Large intestine (tissue), 3 donors: ENCODE data around the gene BRF1. TPM values are rescaled to one million over a fixed set of nuclear protein-coding genes. Genes with fewer than 3 reads are reported as not detected.

Experiments
- DNase-seq, 2 donors: peaks; one replicate each; pipeline versions ENCODE4 v3.0.0 to v3.0.0-alpha.2; 2013
- H3K27ac ChIP-seq: one replicate; pipeline ENCODE4 v1.5.1; 2013; ENCODE audit warnings: low read length
- H3K27me3 ChIP-seq: 2 replicates; pipeline ENCODE4 v1.6.1; 2013; ENCODE audit warnings: low read length; ENCODE audit not compliant: control insufficient read depth, insufficient read depth
- H3K36me3 ChIP-seq: 2 replicates; pipeline ENCODE4 v1.6.1; 2013; ENCODE audit warnings: low read length; ENCODE audit not compliant: control insufficient read depth, insufficient read depth
- H3K4me1 ChIP-seq: one replicate; pipeline ENCODE4 v1.6.1; 2013; ENCODE audit warnings: low read length; ENCODE audit not compliant: control insufficient read depth, insufficient read depth
- H3K4me3 ChIP-seq: one replicate; pipeline ENCODE4 v1.5.1; 2013; ENCODE audit warnings: low read length
- H3K9me3 ChIP-seq: one replicate; pipeline ENCODE4 v1.6.1; 2013; ENCODE audit warnings: mild to moderate bottlenecking, low read depth, low read length, moderate library complexity; ENCODE audit not compliant: control insufficient read depth
- WGBS: methylation state at CpG from one replicate; pipeline ENCODE4 v1.1.5; 2013; ENCODE audit warnings: low lambda C conversion rate; ENCODE audit not compliant: insufficient coverage; 5-methylcytosine and 5-hydroxymethylcytosine counted together
- polyA plus RNA-seq: library from polyadenylated mRNA; unstranded; fragments of 120-200 nt; gene quantifications from one replicate; pipeline ENCODE4 v1.2.1, GENCODE V29; 2013

BRF1 gene
- polyA plus RNA-seq, 1 donor, result 21.6 TPM

DNA sequence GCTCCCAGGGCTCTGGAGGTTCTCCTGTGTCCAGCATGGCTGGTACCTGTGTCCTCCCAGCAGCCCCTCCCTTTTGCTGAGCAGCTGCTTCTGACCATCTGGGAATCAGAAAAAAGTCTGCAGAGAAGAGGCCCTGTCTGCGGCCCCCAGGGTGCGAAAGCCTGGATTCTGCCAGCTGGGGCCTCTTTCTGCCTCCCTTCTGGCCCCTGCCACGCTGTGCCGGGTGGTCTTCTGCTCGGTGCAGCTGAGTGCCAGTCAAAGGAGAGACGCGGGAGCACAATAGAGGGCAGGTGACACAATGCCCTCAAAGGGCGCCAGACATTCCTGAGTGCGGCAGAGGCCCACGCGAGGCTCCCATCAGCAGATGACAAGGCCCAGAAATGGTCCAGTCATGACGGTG is 39.8 kb downstream of the BRF1 start:
- H3K36me3 ChIP-seq, result peaks cover 16% of the 10 kb centered on the region
- no peak overlapping the region for H3K4me3 ChIP-seq
- H3K9me3 ChIP-seq, result no peaks in the 10 kb centered on the region
- no peaks in the 10 kb centered on the region for H3K27me3 ChIP-seq
- DNase-seq, result no peak
- H3K27ac ChIP-seq, result no peak overlapping the region
- peaks cover 9% of the 10 kb centered on the region for H3K4me1 ChIP-seq
- WGBS, result no CpG with 5 or more reads among the region's 12 CpGs

DNA sequence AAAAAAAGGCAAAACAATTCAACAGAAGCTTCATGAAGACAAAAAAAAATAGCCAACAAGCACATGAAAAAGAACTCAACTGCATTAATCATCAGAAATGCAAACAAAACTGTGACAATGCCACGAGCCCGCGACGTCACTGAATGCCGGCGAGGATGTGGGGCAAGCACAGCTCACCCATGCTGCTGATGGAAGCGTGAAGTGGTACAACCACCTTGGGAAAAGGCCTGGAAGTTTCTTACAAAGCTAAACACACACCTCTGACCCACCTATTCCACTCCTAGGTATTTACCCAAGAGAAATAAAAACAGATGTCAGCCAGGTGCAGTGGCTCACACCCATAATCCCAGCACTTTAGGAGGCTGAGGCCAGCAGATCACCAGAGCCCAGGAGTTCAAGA is 42.0 kb downstream of the BRF1 start:
- no peak overlapping the region for H3K4me3 ChIP-seq
- no peaks in the 10 kb centered on the region for H3K27me3 ChIP-seq
- H3K27ac ChIP-seq, result no peak overlapping the region
- H3K4me1 ChIP-seq, result peaks cover 9% of the 10 kb centered on the region
- H3K36me3 ChIP-seq, result peaks cover 20% of the 10 kb centered on the region
- no peaks in the 10 kb centered on the region for H3K9me3 ChIP-seq
- DNase-seq, result peak in 1 of 2 donors; percentile 24
- no CpG with 5 or more reads among the region's 7 CpGs for WGBS

DNA sequence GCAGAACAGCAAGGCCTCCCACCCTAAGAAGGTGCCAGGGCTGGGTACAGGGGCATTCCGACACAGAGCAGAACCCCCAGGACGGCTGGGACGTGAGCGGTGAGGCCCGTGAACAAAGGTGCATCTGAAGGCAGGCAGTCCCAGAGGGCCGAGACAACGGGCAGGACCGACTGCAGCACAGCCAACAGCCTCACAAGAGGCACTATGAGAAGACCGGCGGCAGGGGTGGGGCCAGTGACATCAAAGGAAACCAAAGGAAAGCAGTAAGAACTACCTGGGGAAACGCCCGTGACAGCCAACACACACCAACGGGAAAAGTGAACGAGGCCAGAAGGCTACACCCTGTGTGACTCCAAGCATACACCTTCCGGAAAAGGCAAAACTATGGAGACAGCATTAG is 43.3 kb downstream of the BRF1 start:
- no peaks in the 10 kb centered on the region for H3K27me3 ChIP-seq
- H3K9me3 ChIP-seq, result no peaks in the 10 kb centered on the region
- H3K4me3 ChIP-seq, result no peak overlapping the region
- H3K36me3 ChIP-seq, result peaks cover 30% of the 10 kb centered on the region
- H3K27ac ChIP-seq, result peak overlapping the region; percentile 19
- peak; percentile 59 to 76 for DNase-seq
- WGBS, result no CpG with 5 or more reads among the region's 15 CpGs
- peaks cover 9% of the 10 kb centered on the region for H3K4me1 ChIP-seq

DNA sequence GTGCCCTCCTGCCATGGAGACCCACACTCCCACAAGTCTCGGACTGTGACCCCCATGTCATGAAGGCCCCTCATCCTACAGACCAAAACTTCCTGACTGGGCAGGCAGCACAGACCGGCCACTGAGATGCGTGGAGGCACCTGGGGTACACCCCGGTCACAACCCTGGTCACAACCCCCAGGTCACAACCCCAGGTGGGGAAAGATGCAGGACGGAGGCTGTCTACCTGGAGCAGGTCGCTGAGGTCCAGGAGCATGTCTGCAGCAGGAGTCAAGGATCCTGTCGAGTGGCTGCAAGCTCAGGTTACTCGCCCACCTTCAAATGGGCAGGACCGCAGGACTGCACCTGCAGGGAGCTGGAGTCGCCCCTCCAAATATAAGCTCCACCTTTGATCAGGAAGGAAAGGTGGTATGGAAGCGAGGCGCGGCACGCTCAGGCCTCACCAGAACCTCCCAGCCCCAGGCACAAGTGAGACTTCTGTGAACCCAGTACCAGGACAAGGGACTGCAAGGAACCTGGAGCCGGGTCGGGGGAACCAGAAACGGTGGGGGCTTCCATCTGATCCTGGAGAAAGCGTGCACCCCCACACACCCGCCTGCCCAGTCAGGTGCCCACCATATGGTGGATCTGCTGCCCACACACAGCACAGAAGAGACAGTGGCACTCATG is 44.4 kb downstream of the BRF1 start:
- H3K4me3 ChIP-seq, result no peak overlapping the region
- H3K9me3 ChIP-seq, result no peaks in the 10 kb centered on the region
- H3K4me1 ChIP-seq, result peaks cover 9% of the 10 kb centered on the region
- no peak for DNase-seq
- H3K36me3 ChIP-seq, result peaks cover 34% of the 10 kb centered on the region
- H3K27ac ChIP-seq, result no peak overlapping the region
- no peaks in the 10 kb centered on the region for H3K27me3 ChIP-seq
- WGBS, result no CpG with 5 or more reads among the region's 19 CpGs

DNA sequence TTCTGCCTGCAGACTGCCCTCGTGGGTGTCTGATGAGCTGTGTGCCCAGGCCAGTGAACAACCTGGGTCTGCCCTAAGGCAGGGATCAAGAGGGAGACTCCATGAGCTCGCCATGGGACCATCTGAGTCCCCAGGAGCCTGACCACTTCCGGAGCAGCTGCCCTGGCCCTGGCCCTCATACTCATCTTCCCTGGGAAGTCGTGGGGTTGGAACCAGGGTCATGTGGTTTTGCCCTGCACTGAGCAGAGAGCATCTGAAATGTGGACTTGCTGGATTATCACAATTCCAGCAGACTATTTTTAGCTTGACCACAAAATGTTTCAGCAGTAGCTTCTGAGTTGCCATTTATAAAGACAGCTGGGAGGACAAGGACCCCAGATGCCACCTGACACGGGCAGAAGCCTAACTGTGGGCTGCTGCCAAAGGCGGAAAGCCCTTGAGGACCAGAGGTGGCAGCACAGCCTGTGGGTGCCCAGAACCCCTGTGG is 45.7 kb downstream of the BRF1 start:
- no peak overlapping the region for H3K4me3 ChIP-seq
- no peaks in the 10 kb centered on the region for H3K27me3 ChIP-seq
- WGBS, result no CpG with 5 or more reads among the region's 6 CpGs
- peaks cover 47% of the 10 kb centered on the region for H3K36me3 ChIP-seq
- peaks cover 9% of the 10 kb centered on the region for H3K4me1 ChIP-seq
- H3K27ac ChIP-seq, result no peak overlapping the region
- H3K9me3 ChIP-seq, result no peaks in the 10 kb centered on the region
- DNase-seq, result no peak

DNA sequence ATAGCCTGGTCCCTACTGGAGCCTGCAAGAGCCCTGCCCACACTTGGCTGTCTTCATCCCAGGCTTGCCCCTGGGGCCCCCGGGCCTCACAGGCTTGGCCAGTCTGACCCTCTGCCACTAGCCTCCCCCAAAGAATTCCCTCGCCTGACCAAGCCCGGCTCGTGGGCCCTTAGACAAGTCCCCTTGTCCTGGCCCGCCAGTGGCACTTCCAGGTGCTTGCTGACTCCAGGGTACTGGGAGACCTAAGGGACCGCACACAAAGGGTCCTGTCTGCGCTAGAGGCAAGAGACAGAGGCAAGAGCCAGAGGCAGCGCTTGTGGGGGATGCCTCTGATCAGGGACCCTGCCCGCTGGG is 47.5 kb downstream of the BRF1 start:
- no peak overlapping the region for H3K27ac ChIP-seq
- peaks cover 51% of the 10 kb centered on the region for H3K36me3 ChIP-seq
- WGBS, result no CpG with 5 or more reads among the region's 9 CpGs
- H3K4me1 ChIP-seq, result peaks cover 9% of the 10 kb centered on the region
- no peaks in the 10 kb centered on the region for H3K9me3 ChIP-seq
- H3K27me3 ChIP-seq, result no peaks in the 10 kb centered on the region
- H3K4me3 ChIP-seq, result no peak overlapping the region
- DNase-seq, result no peak

DNA sequence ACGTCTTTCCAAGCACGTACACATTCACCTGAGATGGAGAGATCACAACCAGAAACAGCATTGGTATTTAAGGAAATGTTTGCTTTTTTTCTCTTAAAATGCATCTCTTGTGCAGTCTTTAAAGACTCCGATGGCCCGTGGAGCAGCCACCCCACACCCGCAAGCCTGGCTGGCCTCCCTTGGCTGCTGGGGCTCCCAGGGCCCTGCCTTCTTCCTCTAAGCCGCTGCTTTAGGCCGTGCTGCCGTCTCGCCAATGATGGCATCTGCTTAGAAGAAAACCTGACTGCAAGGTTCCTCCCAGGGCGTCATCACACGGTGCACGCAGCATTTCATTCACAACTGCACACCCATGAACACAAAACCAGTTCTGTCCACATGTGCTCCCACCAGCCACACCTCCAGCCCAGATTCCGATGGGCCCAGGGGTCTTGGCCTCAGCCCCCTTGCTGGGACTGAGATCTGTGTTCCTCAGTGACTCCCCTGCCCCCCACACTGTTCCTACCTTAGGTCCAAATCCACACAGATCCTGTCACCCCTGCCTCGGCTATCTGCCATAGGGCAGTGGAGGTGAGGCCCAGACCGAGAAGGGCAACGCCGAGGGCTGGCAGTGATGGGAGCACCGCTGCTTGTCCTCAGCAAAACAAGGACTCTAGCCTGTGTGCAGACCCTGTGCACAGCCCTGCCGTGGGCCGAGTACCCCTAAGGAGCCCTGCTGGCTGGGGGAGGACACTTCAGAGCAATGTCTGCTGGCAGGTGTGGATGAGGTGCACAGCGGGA is 48.1 kb downstream of the BRF1 start:
- H3K9me3 ChIP-seq, result no peaks in the 10 kb centered on the region
- no peak for DNase-seq
- H3K27me3 ChIP-seq, result no peaks in the 10 kb centered on the region
- no CpG with 5 or more reads among the region's 21 CpGs for WGBS
- H3K4me3 ChIP-seq, result no peak overlapping the region
- H3K36me3 ChIP-seq, result peaks cover 51% of the 10 kb centered on the region
- no peak overlapping the region for H3K27ac ChIP-seq
- peaks cover 12% of the 10 kb centered on the region for H3K4me1 ChIP-seq

DNA sequence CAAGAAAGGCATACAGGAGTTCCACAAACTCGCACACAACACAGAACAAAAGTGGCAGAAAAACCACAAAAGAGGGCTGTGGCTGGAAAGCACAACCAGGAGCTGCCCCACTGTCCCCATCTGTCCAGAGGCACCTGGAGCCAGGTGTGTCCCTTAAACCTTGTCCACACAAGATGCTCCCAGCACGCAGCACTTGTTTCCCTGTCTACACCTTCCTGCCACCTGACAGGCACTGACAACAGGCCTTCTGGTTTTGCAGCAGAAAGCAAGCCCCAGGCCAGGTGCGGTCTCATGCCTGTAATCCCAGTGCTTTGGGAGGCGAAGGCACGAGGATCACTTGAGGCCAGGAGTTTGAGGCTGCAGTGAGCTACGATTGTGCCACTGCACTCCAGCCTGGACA is 48.9 kb downstream of the BRF1 start:
- 100% methylated on average over 1 of the region's 6 CpGs for WGBS

DNA sequence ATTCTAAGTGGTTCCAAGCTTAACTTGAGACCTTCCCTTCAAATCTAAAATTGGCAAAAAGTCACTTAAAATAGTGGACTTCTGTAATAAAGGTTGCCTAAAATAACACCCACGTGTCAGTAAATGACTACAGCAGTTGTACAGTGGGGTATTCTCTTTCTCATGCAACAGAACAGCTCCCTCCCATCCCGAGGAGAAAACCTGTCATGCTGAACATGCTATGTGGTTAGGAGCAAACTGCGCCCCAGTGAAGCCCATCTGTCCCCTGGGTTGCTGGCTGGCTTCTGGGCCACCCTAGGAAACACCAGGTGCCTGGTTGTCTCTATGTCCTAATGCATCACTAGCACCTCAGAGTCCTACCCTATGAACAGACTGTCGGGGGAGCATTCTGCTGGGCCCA is 49.8 kb downstream of the BRF1 start:
- Histone ChIP-seq H3K4me1 (peaks cover 8% of the 10 kb centered on the region), H3K9me3 (no peaks in the 10 kb centered on the region), H3K36me3 (peaks cover 49% of the 10 kb centered on the region), H3K27me3 (no peaks in the 10 kb centered on the region), H3K4me3 (no peak overlapping the region), H3K27ac (no peak overlapping the region)
- DNase-seq, result no peak
- WGBS, result no CpG with 5 or more reads among the region's 4 CpGs

More for the DNA sequence above, 48.9 kb downstream of the BRF1 start:
- Histone ChIP-seq H3K4me1 (peaks cover 12% of the 10 kb centered on the region), H3K36me3 (peaks cover 51% of the 10 kb centered on the region), H3K4me3 (no peak overlapping the region), H3K9me3 (no peaks in the 10 kb centered on the region), H3K27me3 (no peaks in the 10 kb centered on the region), H3K27ac (no peak overlapping the region)
- no peak for DNase-seq

DNA sequence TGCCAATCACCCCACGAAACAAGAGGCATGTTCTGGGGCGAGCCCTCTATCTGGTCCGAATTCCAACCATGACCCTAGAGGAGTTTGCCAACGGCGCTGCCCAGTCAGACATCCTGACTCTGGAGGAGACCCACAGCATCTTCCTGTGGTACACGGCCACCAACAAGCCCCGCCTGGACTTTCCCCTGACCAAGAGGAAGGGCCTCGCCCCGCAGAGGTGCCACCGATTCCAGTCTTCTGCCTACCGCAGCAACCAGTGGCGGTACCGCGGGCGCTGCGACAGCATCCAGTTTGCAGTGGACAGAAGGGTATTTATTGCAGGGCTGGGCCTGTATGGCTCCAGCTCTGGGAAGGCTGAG is 50.8 kb downstream of the BRF1 start:
- WGBS, result no CpG with 5 or more reads among the region's 16 CpGs
- Histone ChIP-seq H3K4me1 (peaks cover 8% of the 10 kb centered on the region), H3K9me3 (no peaks in the 10 kb centered on the region), H3K27ac (no peak overlapping the region), H3K4me3 (no peak overlapping the region), H3K27me3 (no peaks in the 10 kb centered on the region), H3K36me3 (peaks cover 46% of the 10 kb centered on the region)
- no peak for DNase-seq
